CD1c-positive myeloid dendritic cell (primary cell): ENCODE data around the gene SLCO3A1.

Source experiments
- DNase-seq: peaks from one replicate; pipeline ENCODE4 v3.0.0-alpha.2; 2016; ENCODE audit errors: extremely low spot score

SLCO3A1 gene

DNA sequence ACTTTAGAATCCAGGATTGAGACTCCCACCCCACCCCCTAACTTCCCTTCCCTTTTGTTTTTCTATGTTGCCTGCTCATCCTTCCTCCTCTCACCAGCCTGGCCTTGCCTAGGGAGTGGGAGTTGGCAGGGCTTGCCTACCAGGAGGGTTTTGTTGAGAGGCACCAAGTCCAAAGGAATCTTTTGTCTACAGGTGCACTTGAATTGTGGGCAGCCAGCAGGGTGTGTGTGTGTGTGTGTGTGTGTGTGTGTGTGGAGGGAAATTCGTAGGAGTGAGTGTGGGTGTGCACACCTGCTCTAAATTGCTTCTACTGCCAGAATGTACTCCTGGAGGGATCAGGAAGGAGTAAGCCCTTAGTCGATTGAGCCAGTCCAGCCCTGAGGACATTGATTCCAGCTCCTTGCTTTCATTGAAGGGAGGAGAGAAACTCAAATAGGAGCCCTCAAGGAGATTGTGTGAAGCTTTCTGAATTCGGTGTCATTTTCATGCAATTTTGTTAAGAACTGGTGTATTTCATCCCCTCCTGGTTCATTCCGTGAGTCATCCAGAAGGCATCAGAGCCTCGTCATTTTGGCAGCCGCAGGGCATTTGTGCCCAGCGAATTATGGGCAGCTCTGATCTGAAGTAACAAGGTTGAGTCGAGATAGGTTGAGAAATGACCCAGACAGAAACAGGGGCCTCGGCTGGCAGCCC lies 112.1 kb downstream of the SLCO3A1 start:
- DNase-seq: no peak

DNA sequence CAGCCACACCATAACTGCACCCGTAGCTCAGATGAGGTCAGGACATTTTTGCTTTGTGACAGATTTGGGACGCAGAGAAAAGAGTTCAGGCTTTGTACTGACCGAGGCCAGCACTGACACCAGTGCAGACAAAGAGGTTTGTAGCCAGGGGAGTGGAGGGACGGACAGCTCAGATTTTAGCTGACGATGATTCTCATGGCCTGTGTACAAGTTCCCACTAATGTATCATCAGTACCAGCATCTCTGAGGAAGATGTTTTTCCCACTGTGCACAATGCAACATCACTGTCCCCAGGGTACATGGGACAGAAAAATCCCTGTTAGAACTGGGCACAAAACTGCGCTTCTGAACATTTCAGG lies 112.7 kb downstream of the SLCO3A1 start:
- DNase-seq: no peak

DNA sequence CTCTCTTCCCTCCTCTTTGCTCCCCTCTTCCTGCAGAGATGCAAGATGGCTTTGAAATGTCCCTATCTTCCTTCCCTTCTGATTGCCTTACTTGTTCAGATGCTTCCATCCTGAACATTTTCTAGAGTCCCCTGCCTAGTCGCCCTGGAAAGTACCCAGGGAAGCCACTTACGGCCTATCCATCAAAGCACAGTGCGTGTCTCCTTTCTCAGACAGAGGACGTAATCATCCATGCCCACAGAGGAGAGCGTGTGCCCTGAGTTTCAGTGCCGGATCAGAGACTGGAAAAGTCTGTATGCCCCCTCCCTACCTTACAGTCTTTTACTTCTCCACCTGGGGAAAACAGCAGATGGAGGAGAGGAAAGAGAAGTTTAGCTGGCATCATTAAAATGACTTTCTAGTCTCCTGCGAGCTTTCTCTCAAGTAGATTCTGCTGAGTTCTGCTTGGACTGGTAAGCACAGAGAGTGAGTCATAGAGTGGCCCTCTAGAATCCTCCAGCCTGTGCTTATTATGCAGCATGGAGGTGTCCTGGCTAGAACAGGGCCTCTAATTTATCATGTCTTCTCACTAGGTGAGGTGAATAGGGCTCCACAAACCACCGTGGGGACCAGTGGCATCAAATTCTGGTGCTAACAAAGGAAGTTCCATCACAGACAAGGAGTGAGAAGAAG lies 114.6 kb downstream of the SLCO3A1 start:
- no peak for DNase-seq

DNA sequence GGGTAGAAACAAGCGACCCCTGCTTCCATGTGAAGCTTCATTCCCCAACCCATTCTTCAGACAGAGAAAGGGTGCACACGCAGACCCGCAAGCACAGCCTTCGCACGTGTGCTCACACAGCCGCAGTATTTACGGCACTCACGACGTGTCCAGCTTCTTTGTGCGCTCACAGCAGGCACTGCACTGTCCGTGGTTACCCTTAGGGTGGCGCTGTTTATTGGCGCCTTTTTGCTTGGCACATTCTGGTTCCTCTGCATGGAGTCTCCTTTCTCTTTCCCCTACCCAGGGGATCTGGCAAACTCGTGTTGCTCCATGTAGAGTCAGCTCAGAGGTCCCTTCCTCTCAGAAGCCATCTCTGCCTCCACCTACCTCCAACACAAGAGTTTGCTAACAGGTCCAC lies 115.1 kb downstream of the SLCO3A1 start:
- no peak for DNase-seq

DNA sequence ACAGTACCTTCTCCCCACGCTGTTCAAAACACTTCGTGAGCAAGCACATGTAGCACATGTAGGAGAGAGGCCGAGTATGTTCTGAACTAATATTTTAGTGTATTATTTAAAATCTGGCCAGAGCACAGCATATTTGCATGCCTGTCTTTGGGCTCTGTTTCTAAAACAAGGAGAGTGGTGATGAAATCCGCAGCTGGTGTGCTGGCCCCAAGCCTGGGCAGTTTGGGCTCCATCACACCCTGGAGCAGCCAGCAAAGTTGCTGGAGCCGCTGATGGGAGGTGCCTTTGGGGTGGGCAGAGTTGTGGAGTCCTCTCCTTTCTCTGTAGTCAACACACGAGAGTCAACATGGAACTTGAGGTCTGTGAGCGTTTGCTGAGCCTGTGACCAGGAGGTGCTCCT lies 116.6 kb downstream of the SLCO3A1 start:
- DNase-seq: no peak

DNA sequence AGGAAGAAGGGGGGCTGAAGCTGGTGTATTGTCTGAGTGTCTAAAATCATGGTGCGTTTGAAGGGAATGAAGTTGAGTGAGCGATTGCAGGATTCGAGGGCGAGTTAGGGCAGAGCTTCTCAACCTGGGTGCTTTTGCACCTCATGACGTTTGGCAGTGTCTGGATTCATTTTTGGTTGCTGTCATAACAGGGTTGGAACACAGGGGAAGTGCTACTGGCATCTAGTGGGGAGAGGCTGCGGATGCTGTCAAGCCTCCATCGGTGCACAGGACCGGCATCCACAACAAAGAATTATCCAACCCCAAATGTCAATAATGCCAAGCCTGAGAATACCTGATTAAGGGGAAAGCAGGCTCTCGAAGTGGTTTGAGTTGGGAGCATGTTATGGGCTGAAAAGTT lies 120.0 kb downstream of the SLCO3A1 start:
- peak; percentile 5 for DNase-seq

DNA sequence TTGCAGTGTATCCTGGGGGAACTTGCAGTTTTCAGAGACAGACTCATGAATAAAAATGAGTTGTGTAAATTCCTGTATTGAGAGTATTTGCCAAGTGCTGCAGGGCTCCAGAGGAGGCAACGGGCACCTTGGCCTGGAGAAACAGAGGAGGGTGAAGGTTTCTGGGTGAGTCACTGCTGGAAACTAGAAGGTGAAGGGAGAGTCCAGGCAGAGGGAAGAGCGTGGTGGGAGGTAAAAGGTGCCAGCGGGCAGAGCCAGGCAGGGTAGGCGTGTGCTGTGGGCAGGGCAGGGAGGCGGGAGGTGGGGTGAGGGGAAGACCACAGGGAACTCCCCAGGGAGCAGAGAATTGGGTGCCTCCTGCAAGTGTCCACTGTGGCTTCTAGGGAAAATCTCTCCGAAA lies 120.8 kb downstream of the SLCO3A1 start:
- DNase-seq: no peak

DNA sequence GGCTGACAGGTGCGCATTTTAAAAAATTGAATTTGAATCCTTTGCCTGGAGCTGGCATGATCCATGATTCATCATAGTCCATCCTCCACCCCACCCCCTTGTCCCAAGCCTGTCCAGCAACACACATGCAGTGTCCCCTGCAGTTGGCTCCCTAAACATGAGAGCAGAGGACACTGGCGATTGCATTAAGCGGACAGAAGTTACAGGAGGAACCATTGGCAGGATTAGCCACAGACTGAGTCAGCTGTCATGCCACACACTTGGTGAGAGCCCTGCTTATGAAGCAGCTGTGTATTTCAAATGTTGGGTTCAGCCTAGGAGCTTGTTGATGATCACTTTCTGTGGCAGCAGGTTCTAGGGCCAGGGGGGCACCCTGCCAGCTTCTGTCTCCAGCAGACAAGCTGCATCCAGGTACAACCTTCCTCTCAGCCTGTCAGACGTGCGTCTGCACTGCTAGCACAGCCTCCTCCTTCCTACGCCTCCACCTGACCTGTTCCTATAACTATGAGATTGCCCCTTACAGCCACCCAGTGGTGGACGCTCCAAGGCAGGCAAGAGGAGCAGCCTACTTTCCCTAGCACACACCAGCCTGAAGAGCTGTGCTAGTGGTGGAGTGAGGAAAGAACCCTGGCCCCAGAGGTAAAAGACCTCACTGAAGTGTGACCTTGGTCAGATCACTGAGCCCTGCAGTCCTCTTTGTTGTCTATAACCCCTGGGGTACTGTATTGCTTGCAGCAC lies 121.9 kb downstream of the SLCO3A1 start:
- DNase-seq: no peak

DNA sequence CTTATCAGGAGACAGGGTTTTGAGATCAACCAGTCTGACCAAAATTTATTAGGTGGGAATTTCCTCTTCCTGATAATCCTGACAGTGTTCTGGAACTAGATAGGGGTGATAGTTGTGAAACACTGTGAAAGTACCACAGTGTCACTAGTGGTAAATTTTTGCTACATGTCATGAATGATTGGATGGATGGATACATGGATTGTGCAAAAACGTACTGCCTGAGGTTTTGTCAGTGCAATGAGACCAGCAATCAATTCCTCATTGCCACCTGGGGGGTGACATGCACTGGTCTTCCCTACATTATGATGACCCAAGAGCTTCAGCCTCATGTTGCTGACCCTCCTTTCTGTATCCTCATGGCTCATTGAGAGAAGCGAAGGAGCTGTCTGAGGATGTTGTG lies 123.5 kb downstream of the SLCO3A1 start:
- no peak for DNase-seq

DNA sequence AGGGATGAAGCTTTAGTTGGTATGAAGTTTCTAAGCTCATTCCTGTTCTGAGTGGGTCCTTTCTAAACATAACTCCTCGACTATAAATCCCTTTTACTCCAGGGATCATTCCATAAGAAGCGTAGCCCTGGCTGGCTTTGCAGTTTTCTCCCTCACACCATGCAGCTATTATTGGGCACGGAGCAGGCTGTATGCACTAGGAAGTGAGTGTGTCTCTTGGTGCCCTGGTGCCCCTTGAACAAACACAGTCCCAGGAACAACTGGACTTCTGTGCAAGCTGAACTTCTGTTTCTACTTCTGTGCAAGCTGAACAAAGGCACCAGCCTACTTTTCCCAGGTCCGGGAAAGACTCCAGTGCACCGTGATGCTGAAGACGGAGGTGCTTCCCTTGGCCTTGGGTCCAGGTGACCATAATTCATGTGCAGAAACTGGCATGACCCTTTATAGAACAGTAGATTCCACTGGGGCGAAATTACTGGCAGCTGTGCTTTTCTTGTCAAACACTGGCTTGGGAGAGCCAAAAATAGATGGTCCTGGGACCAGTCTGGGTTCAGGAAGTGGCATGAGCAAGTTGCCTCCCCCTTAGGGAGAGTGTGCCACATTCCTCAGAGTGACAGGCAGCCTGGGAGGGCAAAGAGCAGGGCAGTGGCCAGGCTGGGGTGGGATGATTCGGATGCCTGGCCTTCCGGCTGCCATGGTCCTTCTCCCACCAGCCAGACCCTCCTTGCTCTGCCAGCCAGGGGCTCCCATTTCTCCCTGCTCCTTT lies 127.2 kb downstream of the SLCO3A1 start:
- no peak for DNase-seq

DNA sequence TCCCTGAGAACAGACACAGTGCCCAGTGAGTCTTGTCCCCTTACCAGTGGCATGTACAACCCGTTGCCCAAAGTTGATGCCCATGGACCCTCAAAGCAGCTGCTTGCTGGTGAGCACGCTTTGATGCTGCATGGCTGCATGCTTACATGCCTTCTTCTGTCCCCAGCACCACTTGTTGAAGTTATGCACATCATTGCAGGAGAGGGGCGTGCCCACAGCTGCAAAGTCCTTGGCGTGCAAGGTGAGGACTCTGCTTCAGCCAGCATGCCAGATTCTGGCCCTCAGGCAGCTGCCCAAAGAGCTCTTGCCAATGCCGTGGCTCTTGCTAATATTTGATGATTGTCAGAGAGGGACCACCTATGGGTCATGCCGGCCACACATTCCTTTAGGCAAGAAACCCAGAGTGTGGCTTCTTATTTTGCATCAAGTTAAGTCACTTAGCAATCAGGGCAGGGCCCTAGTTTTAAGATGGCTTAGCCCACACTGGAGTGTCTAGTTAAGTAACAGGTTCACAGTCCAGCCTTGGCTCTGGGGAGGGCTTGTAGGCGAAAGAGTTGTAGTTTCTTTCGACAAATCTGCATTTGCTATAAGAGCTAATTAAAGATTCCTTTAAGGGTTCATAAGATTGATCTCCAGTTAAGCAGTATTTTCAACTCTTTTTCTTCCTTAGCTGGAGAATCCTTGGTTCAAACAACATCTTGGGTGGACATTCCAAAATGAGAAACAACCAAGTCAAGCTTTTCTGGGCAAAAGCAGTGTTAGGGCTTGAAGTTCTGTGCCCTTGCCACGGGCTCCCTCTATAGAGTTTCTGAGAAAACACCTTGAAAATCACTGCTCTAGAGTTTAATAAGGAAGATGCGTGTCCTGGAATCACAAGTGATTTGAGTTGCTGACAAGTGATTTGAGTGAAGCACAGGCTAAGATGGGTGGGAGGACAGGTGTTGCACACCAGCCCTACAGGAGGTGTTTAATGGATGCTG lies 128.6 kb downstream of the SLCO3A1 start:
- DNase-seq: no peak

DNA sequence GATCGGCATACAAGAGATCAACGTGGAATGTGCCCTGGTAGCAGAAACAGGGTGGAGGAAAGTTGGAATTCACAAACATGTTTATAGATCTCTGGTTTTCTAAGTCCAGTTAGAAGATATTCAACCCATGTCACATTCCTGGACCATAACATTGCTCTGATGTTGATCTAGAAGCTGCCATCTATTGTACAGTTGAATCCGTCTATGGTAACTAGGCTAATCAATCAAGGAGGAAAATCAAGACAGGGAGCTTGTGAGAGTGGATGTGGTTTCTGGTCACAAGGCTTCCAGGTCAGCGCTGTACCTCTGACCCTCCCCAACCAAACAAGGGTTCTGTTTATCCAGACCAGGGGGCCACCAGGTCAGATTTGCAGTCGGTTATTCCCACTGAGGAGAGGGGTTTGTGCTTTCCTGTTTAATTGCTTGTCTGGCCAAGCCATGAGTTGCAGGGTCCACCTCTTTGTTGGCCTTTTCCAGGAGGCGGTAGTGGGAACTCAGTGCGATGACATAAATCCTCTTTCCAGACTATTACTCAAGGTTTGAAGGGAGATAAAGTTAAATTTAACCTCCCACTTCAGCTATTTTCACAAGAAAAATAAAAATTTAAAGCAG lies 130.3 kb downstream of the SLCO3A1 start:
- no peak for DNase-seq

DNA sequence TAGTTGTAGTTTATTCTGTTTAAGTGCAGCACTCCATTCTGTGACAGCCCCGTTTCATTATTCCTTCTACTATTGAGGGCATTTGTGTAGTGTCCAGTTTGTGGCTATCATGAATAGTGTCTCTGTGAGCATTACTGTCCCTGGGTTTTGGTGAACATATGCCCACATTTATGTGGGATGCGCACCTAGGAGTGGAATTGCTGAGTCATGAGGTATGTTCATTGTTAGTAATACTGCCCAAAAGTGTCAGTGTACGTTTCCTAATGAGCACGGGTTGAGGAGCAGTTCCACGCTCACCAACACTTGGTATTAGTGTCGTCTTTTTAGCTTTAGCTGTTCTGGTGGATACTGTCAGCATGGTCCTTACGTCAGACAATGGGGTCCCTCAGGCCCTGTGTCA lies 131.8 kb downstream of the SLCO3A1 start:
- no peak for DNase-seq

DNA sequence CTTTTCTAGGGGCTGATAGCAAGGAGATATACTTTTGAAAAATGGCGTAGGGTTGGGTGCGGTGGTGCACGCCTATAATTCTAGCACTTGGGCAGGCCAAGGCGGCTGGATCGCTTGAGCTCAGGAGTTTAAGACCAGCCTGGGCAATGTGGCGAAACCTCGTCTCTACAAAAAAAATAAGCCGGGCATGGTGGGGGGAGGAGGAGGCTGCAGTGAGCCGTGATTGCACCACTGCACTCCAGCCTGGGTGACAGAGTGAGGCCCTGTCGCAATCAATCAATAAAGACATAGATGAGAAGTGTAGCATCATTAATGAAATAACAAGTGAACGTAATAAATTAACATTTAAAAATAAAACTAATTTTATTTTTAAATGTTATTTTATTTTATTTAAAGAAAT lies 134.6 kb downstream of the SLCO3A1 start:
- DNase-seq: no peak

DNA sequence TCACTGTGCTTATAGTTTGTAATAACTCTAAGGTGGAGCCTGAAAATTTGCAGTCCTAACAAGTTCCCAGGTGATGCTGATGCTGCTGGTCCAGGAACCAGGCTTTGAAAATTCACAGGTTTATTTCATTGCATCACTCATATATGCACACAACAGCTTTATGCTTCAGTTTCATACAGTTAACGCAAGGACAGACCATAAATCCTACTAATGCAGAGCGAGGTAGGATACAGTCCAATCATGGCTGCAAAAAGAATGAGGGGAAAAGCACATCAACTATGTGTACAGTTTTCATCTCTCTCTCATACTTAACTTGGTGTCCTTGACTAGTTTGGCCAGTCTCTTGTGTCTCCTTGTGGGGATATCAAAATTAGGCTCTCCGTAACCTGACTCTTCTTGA lies 135.1 kb downstream of the SLCO3A1 start:
- DNase-seq: no peak

DNA sequence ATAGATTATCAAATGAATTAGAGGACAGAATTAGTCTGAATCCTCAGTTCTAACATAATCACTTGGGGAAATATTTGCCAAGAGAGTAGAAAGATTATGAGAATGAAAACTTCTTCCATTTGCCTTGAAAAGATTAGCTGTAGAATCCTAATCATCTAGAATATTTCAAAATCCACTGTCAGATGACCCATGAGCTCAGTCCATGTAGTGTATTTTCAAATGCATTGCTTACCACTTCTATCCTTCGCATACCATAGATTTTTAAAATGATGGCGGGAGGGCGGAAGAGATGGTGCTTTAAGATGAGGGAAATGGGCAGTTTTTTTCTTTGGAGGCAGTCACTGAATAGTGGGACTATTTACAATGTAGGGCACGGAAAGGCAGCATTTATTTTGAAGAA lies 136.3 kb downstream of the SLCO3A1 start:
- DNase-seq: no peak

DNA sequence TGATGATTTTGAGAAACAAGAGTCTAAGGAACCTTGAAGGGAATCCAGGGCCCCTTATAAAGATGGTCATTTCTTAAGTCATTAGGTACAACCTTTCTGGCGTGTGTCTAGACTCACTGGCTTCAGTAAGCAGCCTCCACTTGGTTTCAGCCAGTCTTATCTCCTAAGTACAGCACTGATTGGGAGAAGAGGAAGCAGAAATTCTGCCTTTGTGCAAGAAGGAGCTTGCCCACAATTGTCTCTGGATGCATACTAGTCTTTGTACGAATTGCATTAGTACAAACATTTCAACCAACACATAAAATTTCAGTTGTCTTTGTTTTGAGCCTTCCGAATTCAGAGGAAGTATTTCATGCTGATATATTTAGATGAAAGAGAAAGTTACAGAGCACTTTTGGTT lies 139.4 kb downstream of the SLCO3A1 start:
- DNase-seq: peak; percentile 23

DNA sequence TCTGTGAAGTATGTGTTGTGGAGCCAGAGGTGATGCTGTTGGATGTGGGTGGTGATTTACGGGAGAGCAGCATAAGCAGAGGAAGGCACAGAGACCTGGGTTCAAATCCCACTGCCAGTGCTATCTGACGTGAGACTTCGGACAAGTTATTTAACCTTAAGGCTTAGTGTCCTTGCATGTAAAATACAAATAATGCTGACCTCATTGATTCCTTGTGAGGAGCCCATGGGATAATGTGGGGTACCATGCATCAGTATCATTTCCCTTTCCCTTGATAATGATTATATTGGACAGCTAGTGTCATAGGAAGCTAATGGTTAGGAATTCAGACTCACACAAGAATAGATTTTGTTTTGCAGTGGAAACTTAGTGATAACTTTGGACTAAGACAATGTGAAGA lies 141.6 kb downstream of the SLCO3A1 start:
- no peak for DNase-seq

DNA sequence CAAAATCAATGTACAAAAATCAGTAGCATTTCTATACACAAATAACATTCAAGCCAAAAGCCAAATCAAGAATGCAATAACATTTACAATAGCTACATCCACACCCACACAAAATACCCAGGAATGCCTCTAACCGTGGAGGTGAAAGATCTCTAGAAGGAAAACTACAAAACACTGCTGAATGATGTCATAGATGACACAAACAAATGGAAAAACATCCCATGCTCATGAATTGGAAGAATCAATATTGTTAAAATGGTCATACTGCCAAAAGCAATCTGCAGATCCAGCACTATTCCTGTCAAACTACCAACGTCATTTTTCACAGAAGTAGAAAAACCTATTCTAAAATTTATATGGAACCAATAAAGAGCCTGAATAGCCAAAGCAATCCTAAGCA lies 143.7 kb downstream of the SLCO3A1 start:
- DNase-seq: no peak

DNA sequence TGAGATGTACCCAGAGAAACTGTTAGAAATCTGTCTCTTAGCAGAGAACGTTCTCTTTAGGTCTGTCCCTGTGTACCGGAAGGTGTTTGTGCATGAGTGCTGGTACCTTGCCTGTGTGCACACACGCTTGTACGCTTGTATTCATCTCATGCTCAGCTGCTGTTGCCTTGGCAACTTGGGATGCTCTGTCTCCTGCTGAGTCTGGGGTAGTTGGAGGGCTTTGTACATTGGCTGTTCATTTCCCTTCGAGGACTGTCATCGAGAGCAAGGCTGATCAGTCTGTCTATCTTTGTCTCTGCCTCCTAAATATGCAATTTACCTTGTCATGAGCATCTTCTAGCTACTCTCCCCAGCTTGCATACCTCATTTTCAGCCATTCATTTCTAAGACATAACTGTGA lies 147.2 kb downstream of the SLCO3A1 start:
- DNase-seq: no peak

DNA sequence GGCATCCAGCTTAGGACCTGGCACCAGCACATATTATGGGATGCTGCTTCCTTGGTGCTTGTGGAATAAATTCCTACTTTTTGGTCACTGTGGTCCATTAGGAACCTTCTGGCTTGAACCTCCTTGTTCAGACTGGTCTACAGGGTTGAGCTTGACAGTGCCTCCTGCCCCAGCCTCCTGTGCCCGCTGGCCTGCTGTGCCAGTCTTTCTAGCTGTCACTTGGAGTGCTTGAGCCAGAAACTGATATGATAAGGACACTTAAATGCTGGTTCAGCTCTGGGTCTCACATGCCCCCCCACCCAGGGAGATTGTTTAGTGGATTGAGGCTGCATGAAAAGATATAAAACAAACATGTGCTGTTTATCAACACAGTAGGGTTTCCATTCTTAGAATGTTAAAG lies 147.8 kb downstream of the SLCO3A1 start:
- no peak for DNase-seq
